Naive thymus-derived CD4-positive, alpha-beta T cell (primary cell): Measurements from ENCODE around the gene PDE4D. TPM values are rescaled to one million over a fixed set of nuclear protein-coding genes. Genes with fewer than 3 reads are reported as not detected.

Experiments used
- ATAC-seq: fragments of 150-1000 bp; cut with Tn5 transposase; 2 replicates; pipeline ENCODE4 v1.10.0; 2021; ENCODE audit warnings: mild to moderate bottlenecking, moderate library complexity
- CTCF ChIA-PET: fragments of 350-600 bp; sonication (Branson Sonifier 250); formaldehyde crosslinking; loops from one replicate; lab custom pipeline; 2021; ENCODE audit warnings: antibody characterized with exemption; lab: Charles Lee
- POLR2A ChIA-PET: fragments of 350-600 bp; sonication (Branson Sonifier 250); formaldehyde crosslinking; loops from one replicate; lab custom pipeline; 2021; ENCODE audit warnings: antibody characterized with exemption, inconsistent platforms; lab: Charles Lee
- DNase-seq, 9 donors: peaks; one replicate each; pipeline versions ENCODE4 v3.0.0 to v3.0.0-alpha.2; 2020 to 2022; ENCODE audit warnings: mixed read lengths in 1 of 9
- H3K27ac ChIP-seq: one replicate; pipeline ENCODE4 v1.7.0; 2013; ENCODE audit warnings: mild to moderate bottlenecking, low read depth, low read length, moderate library complexity
- H3K27me3 ChIP-seq, 2 donors: one replicate each; pipeline ENCODE4 v1.7.0; 2013; ENCODE audit warnings: low read length in 2 of 2, mild to moderate bottlenecking in 2 of 2, moderate library complexity in 2 of 2; ENCODE audit not compliant: control insufficient read depth in 2 of 2, insufficient read depth in 2 of 2
- H3K36me3 ChIP-seq, 3 experiments: 1 replicate in 2 of 3; 2 replicates in 1 of 3; pipeline ENCODE4 v1.7.0; 2013; ENCODE audit warnings: low read length in 3 of 3, mild to moderate bottlenecking in 3 of 3, moderate library complexity in 1 of 3; ENCODE audit not compliant: insufficient read depth in 3 of 3, control insufficient read depth in 2 of 3
- H3K4me1 ChIP-seq, 2 donors: one replicate each; pipeline ENCODE4 v1.7.0; 2013; ENCODE audit warnings: low read length in 2 of 2, mild to moderate bottlenecking in 2 of 2, moderate library complexity in 1 of 2; ENCODE audit not compliant: control insufficient read depth in 2 of 2, insufficient read depth in 2 of 2
- H3K4me3 ChIP-seq: 2 replicates; pipeline ENCODE4 v1.7.0; 2013; ENCODE audit warnings: mild to moderate bottlenecking, low read length
- H3K9me3 ChIP-seq, 3 experiments: 1 replicate in 2 of 3; 2 replicates in 1 of 3; pipeline ENCODE4 v1.7.0; 2013; ENCODE audit warnings: low read length in 3 of 3; ENCODE audit not compliant: control insufficient read depth in 2 of 3
- H3K27ac Mint-ChIP-seq, 9 donors: one replicate each; pipeline ENCODE4 v1.8.0; 2020 to 2022; ENCODE audit warnings: mixed read lengths in 9 of 9, mild to moderate bottlenecking in 8 of 9, moderate library complexity in 5 of 9, inconsistent platforms in 2 of 9
- H3K27me3 Mint-ChIP-seq, 5 donors: one replicate each; pipeline ENCODE4 v1.8.0; 2021 to 2022; ENCODE audit warnings: mixed read lengths in 5 of 5, mild to moderate bottlenecking in 1 of 5
- H3K36me3 Mint-ChIP-seq, 5 donors: one replicate each; pipeline ENCODE4 v1.8.0; 2020 to 2022; ENCODE audit warnings: mixed read lengths in 5 of 5, mild to moderate bottlenecking in 3 of 5, inconsistent platforms in 1 of 5
- H3K4me1 Mint-ChIP-seq, 7 donors: one replicate each; pipeline ENCODE4 v1.8.0; 2020 to 2022; ENCODE audit warnings: mixed read lengths in 7 of 7, mild to moderate bottlenecking in 3 of 7, inconsistent platforms in 1 of 7
- H3K4me3 Mint-ChIP-seq, 10 donors: one replicate each; pipeline ENCODE4 v1.8.0; 2020 to 2022; ENCODE audit warnings: mild to moderate bottlenecking in 10 of 10, mixed read lengths in 10 of 10, moderate library complexity in 6 of 10, inconsistent platforms in 2 of 10
- H3K9me3 Mint-ChIP-seq, 11 donors: one replicate each; pipeline ENCODE4 v1.8.0; 2020 to 2022; ENCODE audit warnings: mixed read lengths in 11 of 11, mild to moderate bottlenecking in 4 of 11, inconsistent platforms in 1 of 11, moderate library complexity in 1 of 11
- intact Hi-C, 2 donors: fragments of 100-400 bp; cut with micrococcal nuclease; formaldehyde crosslinking; loops; one replicate each; pipeline ENCODE4 v1.15.1; 2023
- polyA plus RNA-seq, 2 donors: library from polyadenylated mRNA; unstranded; fragments of 300-500 nt; fragmentation: Illumina TruSeq; gene quantifications; one replicate each; pipeline ENCODE4 v1.2.3, GENCODE V29; 2021
- total RNA-seq, 6 experiments: library from RNA in 5 of 6; stranded (reverse) in 5 of 6; gene quantifications; 1 replicate in 5 of 6; 2 replicates in 1 of 6; pipeline ENCODE4 v1.2.3 and lab custom pipeline; 2021 to 2026

The PDE4D gene
- total and polyA plus RNA-seq, 7 experiments from 2014 or later, result 4.9 to 102 (median 38.8) TPM

GRCh38 chr5:59615272-59615671, 278.3 kb downstream of the PDE4D start:
- peaks cover 0 to 4% (median 0%) of the 10 kb centered on the region in 5 donors for H3K27me3 Mint-ChIP-seq
- no peaks in the 10 kb centered on the region for H3K4me1 ChIP-seq
- no peaks in the 10 kb centered on the region for H3K36me3 Mint-ChIP-seq
- H3K4me3 Mint-ChIP-seq, result no peak overlapping the region
- no peak overlapping the region for H3K4me3 ChIP-seq
- no peak overlapping the region for H3K27ac ChIP-seq
- ATAC-seq, result no peak
- H3K36me3 ChIP-seq, result no peaks in the 10 kb centered on the region
- CTCF ChIA-PET, result no interaction called here
- H3K9me3 Mint-ChIP-seq, result peaks cover 0 to 7% (median 0%) of the 10 kb centered on the region in 11 donors
- no peaks in the 10 kb centered on the region for H3K27me3 ChIP-seq
- POLR2A ChIA-PET, result no interaction called here
- intact Hi-C loops, result no loop called here
- no peak for DNase-seq
- H3K27ac Mint-ChIP-seq, result no peak overlapping the region
- H3K9me3 ChIP-seq, result no peaks in the 10 kb centered on the region
- no peaks in the 10 kb centered on the region for H3K4me1 Mint-ChIP-seq

- no peak overlapping the region for H3K27ac Mint-ChIP-seq
- ChIA-PET CTCF (interaction anchor here (0.5 kb wide), 1 partner anchor 43 kb away, joined by 5 read pairs; no protein-coding TSS in a partner anchor), POLR2A (no interaction called here)
These were observed 283.8 kb downstream of the PDE4D start for GRCh38 chr5:59609501-59610265.

GRCh38 chr5:59608745-59609144, 284.8 kb downstream of the PDE4D start:
- H3K27me3 Mint-ChIP-seq, result peaks cover 0 to 23% (median 10%) of the 10 kb centered on the region in 5 donors
- H3K9me3 Mint-ChIP-seq, result peaks cover 0 to 4% (median 0%) of the 10 kb centered on the region in 11 donors
- H3K27me3 ChIP-seq, result no peaks in the 10 kb centered on the region
- no peak overlapping the region for H3K4me3 ChIP-seq
- no peaks in the 10 kb centered on the region for H3K36me3 Mint-ChIP-seq
- H3K36me3 ChIP-seq, result no peaks in the 10 kb centered on the region
- DNase-seq (no peak), ATAC-seq (no peak)
- H3K4me3 Mint-ChIP-seq, result no peak overlapping the region
- ChIA-PET POLR2A (no interaction called here), CTCF (no interaction called here)
- peaks cover 0 to 21% (median 0%) of the 10 kb centered on the region in 7 donors for H3K4me1 Mint-ChIP-seq
- intact Hi-C loops, result loop anchor here in 1 of 2 donors (1.0 kb wide), 1 partner anchor 17 kb away; no protein-coding TSS in a partner anchor
- H3K9me3 ChIP-seq, result no peaks in the 10 kb centered on the region
- no peak overlapping the region for H3K27ac ChIP-seq
- no peak overlapping the region for H3K27ac Mint-ChIP-seq
- no peaks in the 10 kb centered on the region for H3K4me1 ChIP-seq

More at GRCh38 chr5:59609501-59610265, 283.8 kb downstream of the PDE4D start:
- Histone ChIP-seq H3K4me1 (no peaks in the 10 kb centered on the region), H3K4me3 (no peak overlapping the region), H3K27me3 (no peaks in the 10 kb centered on the region), H3K9me3 (no peaks in the 10 kb centered on the region), H3K27ac (no peak overlapping the region), H3K36me3 (no peaks in the 10 kb centered on the region)
- no peak overlapping the region for H3K4me3 Mint-ChIP-seq
- peaks cover 0 to 4% (median 0%) of the 10 kb centered on the region in 11 donors for H3K9me3 Mint-ChIP-seq
- ATAC-seq (no peak), DNase-seq (no peak)
- H3K36me3 Mint-ChIP-seq, result no peaks in the 10 kb centered on the region
- intact Hi-C loops, result loop anchor here in 1 of 2 donors (1.0 kb wide), 1 partner anchor 18 kb away; no protein-coding TSS in a partner anchor
- peaks cover 0 to 17% (median 10%) of the 10 kb centered on the region in 5 donors for H3K27me3 Mint-ChIP-seq
- peaks cover 0 to 21% (median 0%) of the 10 kb centered on the region in 7 donors for H3K4me1 Mint-ChIP-seq

GRCh38 chr5:59607138-59607765, 286.3 kb downstream of the PDE4D start:
- DNase-seq (no peak), ATAC-seq (no peak)
- H3K27me3 ChIP-seq, result no peaks in the 10 kb centered on the region
- no peak overlapping the region for H3K4me3 ChIP-seq
- H3K4me1 Mint-ChIP-seq, result peaks cover 0 to 21% (median 0%) of the 10 kb centered on the region in 7 donors
- H3K27ac Mint-ChIP-seq, result no peak overlapping the region
- H3K36me3 ChIP-seq, result no peaks in the 10 kb centered on the region
- no peak overlapping the region for H3K27ac ChIP-seq
- peaks cover 0 to 5% (median 0%) of the 10 kb centered on the region in 11 donors for H3K9me3 Mint-ChIP-seq
- H3K27me3 Mint-ChIP-seq, result peaks cover 0 to 26% (median 6%) of the 10 kb centered on the region in 5 donors
- H3K4me1 ChIP-seq, result no peaks in the 10 kb centered on the region
- intact Hi-C loops, result no loop called here
- ChIA-PET POLR2A (no interaction called here), CTCF (no interaction called here)
- no peak overlapping the region for H3K4me3 Mint-ChIP-seq
- no peaks in the 10 kb centered on the region for H3K9me3 ChIP-seq
- no peaks in the 10 kb centered on the region for H3K36me3 Mint-ChIP-seq

GRCh38 chr5:59605915-59606314, 287.6 kb downstream of the PDE4D start:
- Mint-ChIP-seq H3K9me3 (peaks cover 0 to 5% (median 0%) of the 10 kb centered on the region in 11 donors), H3K27ac (no peak overlapping the region), H3K27me3 (peaks cover 0 to 32% (median 10%) of the 10 kb centered on the region in 5 donors), H3K36me3 (no peaks in the 10 kb centered on the region), H3K4me3 (no peak overlapping the region), H3K4me1 (peaks cover 0 to 21% (median 0%) of the 10 kb centered on the region in 7 donors)
- CTCF ChIA-PET, result interaction anchor here (0.6 kb wide), 1 partner anchor 55 kb away, joined by 4 read pairs; no protein-coding TSS in a partner anchor
- no peaks in the 10 kb centered on the region for H3K27me3 ChIP-seq
- H3K9me3 ChIP-seq, result no peaks in the 10 kb centered on the region
- no peak overlapping the region for H3K4me3 ChIP-seq
- intact Hi-C loops, result no loop called here
- POLR2A ChIA-PET, result no interaction called here
- H3K4me1 ChIP-seq, result no peaks in the 10 kb centered on the region
- DNase-seq, result no peak
- no peak overlapping the region for H3K27ac ChIP-seq
- H3K36me3 ChIP-seq, result no peaks in the 10 kb centered on the region
- no peak for ATAC-seq

- no peak for ATAC-seq
- Mint-ChIP-seq H3K9me3 (peaks cover 0 to 5% (median 0%) of the 10 kb centered on the region in 11 donors), H3K4me3 (no peak overlapping the region), H3K4me1 (peaks cover 0 to 11% (median 0%) of the 10 kb centered on the region in 7 donors), H3K27ac (no peak overlapping the region), H3K27me3 (peaks cover 0 to 33% (median 6%) of the 10 kb centered on the region in 5 donors), H3K36me3 (no peaks in the 10 kb centered on the region)
- CTCF ChIA-PET, result no interaction called here
- Histone ChIP-seq H3K4me1 (no peaks in the 10 kb centered on the region), H3K9me3 (no peaks in the 10 kb centered on the region), H3K36me3 (no peaks in the 10 kb centered on the region), H3K4me3 (no peak overlapping the region), H3K27ac (no peak overlapping the region), H3K27me3 (no peaks in the 10 kb centered on the region)
- POLR2A ChIA-PET, result no interaction called here
- no peak for DNase-seq
- intact Hi-C loops, result no loop called here
These were observed 289.4 kb downstream of the PDE4D start for GRCh38 chr5:59604111-59604510.
